ENCODE measurements around the gene SPRED3.

Gene SPRED3

DNA sequence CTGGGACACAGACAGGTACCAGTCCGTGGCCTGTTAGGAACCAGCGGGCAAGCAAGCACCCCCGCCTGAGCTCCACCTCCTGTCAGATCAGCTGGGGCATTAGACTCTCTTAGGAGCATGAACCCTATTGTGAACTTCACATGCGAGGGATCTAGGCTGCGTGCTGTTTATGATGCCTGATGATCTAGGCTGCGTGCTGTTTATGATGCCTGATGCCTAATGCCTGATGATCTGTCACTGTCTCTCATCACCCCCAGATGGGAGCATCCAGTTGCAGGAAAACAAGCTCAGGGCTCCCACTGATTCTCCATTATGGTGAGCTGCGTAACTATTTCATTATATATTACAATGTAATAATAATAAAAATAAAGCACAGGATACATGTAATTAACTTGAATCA, 33.9 kb downstream of the SPRED3 start:
- DNase-seq = no peak

DNA sequence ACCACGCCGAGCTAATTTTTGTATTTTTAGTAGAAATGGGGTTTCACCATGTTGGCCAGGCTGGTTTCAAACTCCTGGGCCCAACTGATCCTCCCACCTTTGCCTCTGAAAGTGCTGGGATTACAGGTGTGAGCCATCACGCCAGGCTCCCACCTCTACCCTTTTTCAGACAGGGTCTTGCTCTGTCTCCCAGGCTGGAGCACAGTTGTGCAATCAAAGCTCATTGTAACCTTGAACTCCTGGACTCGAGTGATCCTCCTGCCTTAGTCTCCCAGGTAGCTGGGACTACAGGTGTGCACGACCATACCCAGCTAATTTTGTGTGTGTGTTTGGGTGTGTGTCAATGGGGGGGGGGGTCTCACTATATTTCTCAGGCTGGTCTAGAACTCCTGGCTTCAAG, 35.8 kb downstream of the SPRED3 start:
- DNase-seq = no peak

DNA sequence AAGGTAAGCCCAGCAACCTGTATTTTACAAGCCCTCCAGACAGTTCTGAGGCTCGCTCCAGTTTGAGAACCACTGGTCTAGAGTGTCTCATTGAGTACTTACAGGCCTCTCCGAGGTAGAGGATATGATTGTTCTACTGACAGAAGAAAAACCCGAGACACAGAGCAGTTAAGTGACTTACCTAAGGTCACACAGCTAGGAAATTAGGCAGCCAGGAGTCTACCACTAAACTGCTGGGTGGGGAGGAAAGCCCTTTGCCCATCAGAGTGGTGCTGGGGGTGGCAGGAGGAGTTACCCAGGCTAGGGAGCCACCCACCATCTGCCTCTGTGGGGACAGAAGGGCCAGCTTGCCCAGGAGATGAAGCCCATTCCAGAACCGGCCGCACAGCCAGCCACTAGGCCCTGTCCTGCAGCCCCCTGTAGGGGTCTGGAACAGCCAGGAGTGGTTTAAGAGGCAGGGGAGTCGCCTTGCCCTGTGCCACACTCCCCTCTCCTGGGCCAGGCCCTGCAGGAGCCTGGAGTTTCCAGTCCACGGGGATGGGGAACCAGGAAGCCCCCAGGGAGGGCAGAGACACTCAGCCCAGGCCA, 36.8 kb downstream of the SPRED3 start:
- peak; percentile 4 for DNase-seq

DNA sequence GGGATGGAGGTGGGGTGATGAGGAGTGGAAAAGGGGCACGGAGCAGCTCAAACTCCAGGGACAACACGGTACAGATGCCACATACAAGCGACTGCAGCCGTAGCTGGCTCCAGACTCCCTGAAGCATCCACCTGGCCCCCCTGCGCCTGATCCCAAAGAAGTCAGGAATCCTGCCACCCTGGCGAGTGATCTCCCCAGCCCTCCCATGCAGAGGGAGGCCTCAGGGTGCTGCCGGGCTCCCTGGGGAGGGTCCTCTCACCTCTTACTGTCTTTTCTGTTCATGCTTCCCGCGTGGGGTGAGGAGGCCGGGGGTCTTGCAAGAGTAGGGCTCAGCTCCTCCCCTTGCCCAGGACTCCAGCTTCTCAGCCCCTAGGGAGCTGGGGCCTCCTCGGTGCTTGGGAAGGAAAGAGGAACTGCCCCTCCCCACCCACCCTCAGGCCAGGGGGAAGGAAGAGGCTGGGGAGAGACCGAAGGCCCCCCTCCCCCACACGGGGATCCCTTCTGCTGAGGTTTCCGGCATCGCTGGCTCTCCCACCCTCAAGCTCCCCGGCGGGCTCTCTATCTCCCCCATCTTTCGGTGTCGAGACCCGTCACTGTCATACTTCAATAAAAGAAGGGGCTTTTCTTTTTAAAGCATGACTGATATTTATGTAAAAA, 37.4 kb downstream of the SPRED3 start, which contains the start of gene RASGRP4:
TSS of gene RASGRP4 (minus strand) at position 410 of the 657 bp plus-strand sequence. CDS start at position 282, 128 bp downstream.
- peak; percentile 60 for DNase-seq

DNA sequence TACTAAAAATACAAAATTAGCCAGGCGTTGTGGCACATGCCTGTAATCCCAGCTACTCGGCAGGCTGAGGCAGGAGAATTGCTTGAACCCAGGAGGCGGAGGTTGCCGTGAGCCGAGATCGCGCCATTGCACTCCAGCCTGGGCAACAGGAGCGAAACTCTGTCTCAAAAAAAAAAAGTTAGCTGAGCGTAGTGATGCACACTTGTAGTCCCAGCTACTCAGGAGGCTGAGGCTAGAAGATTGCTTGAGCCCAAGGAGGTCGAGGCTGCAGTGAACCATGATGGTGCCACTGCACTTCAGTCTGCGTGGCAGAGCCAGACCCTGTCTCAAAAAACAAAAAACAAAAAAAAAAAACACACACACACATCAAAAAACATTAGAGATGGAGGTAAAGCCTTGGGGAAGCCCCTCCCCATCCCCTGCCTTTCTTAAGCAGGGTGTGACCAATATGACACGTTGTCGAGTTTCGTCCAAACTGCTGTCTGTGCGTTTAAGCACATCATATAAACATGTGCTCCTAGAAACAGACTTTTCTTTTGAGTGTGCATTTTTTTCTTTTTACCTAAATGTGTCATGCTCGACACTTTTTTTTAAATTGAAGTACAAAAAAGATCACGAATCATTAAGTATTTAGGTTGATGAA, 38.7 kb downstream of the SPRED3 start:
- peak; percentile 14 for DNase-seq

DNA sequence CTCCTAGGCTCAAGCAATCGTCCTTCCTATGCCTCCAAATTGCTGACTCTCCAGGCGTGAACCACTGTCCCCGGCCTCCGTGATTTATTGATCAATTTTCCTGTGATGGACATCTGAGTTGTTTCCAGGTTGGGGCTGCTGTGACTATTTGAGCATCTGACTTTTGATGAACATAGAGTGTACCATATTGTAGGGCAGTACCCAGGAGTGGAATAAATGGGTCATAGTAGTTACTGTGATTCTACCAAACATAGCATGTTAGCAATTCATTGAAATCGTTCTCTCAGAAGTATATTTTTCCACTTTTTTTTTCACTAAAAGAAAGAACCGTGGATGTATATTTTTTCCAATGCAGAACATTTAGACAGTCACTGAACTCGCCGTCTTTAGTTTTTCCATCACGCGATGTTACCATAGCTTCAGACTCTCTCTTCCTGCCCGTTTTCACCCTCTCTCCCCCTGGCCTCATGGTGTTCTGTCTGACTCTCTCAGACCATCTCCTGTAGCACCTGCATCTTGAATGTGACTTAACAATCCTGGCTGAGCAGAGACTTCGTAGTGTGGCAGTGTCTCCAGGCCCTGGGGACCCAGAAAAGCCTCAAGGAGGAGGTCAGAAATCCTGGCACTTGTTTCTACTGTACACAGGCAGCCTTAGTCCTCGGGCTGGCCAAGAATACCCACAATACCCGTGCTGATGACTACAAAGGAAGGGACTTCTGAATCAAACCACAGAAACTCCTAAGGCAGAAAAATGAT, 40.7 kb downstream of the SPRED3 start:
- DNase-seq = no peak

DNA sequence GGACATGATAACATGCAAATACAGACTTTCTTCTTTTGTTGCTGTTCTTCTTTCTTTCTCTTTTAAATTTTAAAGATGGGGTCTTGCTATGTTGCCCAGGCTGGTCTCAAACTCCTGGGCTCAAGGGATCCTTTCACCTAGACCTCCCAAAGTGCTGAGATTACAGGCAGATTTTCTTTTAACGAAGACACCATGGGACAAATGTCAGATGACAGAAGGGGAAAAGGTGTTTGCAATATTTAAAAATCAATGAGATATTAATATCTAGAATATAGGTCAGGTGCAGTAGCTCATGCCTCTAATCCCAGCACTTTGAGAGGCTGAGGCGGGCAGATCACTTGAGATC, 41.3 kb downstream of the SPRED3 start:
- no peak for DNase-seq

DNA sequence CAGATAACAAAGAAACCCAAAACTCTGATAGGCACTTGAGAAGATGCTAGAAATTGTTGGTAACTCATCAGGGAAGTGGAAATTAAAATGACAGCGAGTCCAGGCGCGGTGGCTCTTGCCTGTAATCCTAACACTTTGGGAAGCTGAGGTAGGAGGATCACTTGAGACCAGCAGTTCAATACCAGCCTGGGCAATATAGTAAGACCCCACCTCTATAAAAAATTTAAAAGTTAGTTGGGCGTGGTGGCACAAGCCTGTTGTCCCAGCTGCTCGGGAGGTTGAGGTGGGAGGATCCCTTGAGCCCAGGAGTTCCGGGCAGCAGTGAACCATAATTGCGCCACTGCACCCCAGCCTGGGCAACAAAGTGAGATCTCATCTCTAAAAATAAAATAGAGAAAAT, 42.4 kb downstream of the SPRED3 start:
- DNase-seq = no peak

DNA sequence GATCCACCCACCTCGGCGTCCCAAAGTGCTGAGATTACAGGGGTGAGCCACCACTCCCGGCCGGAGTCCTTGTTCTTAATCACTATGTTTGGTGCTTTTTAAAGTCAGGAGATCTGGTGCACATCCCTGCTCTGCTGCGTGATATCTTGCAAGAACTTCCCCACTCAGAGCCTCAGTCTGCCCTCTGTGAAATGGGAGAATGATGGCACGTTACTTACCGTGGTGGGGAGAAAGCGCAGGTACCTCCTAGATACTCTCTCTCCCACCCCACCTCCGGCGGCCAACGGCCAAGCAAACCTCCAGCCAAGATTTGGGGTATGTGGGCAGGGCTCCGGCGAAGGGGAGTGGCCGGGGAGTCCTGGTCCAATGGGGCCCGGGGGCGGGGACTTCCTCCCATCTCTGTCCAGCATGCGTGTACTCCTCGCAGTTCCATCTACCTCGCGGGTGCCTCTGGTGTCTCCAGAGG, 44.8 kb downstream of the SPRED3 start, which contains the start of gene RYR1:
TSS of gene RYR1 (plus strand) at position 424 of the 466 bp plus-strand sequence. CDS start 139 bp downstream, outside the sequence.
- DNase-seq = peak; percentile 37

DNA sequence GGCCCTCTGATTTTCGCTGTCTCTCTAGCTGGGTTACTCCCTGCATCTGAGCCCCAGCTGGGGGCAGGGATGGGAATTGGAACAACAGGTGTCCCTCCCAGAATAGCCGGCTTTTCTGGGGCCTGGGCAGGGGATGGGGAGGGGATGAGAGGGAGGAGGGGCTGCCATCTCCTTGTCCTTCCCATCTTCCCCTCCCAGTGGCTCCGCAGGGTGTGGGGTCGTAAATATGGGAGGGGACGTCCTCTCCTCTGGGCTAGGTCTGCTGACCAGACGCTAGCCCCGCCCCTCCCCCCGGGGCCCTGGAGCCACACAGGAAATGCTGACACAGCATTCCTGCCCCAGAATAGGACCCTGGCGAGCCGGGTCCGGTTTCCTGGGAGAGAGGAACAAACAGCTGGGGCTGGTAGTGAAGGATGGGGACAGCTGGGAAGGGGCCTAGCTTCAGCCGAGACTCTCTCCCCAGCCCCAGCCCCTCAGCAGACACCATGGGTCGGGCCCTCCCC, 46.1 kb downstream of the SPRED3 start:
- no peak for DNase-seq

DNA sequence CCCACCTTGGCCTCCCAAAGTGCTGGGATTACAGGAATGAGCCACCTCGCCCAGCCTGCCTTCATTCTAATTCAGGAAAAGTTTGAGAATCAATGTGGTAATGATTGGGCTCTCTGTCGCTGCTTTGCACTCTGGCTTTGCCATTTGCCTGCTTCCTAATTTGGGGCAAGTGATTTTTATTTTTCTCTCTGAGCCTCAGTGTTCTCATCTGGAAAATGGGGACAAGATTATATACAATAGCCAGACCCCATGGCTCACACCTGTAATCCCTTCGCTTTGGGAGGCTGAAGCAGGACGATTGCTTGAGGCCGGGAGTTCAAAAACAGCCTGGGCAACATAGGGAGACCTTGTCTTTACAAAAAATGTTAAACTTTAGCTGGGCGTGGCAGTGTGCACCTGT, 48.8 kb downstream of the SPRED3 start:
- no peak for DNase-seq

DNA sequence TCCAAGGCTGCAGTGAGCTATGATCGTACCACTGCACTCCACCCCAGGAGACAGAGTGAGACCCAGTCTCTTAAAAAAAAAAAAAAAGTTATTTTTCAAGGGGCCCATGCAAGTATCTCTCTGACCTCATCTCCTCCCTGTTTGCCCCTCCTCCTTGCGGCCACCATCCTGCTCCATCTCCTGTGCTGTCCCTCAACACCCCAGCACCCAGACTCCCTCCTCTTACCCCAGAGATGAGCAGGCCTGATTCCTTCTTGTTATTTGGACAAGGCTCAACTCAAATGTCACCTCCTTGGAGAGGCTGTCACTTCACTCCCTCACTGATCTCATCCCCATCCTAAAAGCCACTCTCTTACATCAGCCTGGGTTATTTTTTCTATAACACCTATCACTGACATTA, 49.4 kb downstream of the SPRED3 start:
- no peak for DNase-seq

DNA sequence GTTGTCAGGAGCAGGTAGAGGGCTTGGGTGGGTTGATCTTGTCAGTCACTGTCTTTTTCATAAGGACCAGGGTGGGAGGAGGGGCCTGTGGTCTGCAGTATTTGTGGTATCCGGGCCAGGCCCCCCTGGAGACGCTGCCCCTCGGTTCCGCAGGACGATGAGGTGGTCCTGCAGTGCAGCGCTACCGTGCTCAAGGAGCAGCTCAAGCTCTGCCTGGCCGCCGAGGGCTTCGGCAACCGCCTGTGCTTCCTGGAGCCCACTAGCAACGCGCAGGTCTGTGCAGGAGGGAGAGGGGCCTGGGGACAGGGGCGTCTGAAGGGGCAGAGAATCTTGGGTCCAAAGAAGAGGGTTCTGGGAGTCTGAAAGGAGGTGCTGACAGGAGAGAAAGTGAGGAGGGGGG, 52.1 kb downstream of the SPRED3 start:
- no peak for DNase-seq

DNA sequence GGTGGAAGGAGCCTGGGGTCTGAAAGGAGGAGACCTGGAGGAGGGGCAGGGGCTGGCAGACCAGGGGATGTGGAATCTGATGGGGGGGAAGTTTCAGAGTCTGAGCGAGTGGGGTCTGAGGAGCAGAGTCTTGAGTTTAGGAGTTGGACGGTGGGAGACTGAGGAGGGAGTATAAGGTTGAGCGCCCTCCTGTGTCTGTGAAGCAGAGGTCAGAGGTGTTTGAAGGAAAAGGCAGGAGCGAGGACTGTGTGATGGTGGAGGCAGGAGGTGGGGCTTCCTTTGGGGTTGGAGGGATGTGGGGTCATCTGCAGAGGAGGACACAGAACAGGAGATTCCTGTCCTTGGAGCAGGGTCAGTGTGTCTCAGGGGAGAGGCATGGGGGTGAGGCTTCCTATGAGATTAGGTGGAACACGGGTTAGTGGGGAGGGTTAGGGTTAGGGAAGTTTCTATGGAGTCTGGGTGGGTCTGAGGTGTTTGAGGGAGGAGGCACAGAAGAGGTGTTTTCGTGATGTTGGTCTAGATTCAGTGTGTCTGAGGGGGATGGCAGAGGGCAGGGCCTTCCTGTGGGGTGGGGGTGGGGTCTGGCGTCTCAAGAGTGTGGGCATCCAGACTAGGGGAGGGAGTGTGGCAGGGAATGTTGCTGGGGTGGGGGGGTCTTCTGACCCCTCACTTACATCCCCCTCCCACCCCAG, 53.3 kb downstream of the SPRED3 start:
- DNase-seq = no peak

DNA sequence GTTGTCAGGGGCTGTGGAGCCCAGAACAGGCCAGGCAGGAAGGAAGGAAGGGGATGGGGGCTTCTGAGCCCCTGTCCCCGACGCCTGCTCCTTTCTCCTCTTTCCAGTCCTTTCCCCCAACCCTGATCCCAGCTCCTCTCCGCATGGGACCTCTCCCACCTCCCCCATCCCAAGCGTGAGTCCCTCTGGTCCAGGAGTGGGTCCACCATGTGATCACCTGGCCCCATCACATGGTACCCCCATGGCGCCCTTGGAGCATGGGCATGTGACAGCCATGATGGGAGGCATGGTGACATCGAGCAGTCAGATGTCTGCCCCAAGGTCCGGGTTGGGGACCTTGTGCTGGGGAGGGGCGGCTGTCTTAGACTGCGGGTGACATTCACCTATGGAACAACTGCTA, 54.2 kb downstream of the SPRED3 start:
- no peak for DNase-seq

DNA sequence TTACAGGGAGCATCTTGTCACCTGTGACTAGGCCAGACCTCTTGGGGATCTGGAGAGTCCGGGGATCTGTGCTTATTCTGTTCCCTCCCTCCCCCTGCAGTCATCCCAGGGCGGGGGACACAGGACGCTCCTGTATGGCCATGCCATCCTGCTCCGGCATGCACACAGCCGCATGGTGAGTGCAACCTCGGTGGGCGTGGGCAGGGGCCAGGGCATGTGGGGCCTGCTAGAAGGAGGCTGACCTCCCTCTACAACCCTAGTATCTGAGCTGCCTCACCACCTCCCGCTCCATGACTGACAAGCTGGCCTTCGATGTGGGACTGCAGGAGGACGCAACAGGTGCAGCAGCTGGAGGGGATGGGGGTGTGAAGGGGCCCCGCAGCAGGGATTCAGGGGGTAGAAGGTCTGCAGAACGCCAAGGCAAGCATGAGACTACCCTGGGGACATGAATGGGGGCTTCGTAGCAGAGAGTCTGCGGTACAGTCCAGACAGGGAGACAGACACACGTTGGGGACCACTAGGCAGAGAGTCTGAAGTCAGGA, 55.0 kb downstream of the SPRED3 start:
- DNase-seq = no peak

DNA sequence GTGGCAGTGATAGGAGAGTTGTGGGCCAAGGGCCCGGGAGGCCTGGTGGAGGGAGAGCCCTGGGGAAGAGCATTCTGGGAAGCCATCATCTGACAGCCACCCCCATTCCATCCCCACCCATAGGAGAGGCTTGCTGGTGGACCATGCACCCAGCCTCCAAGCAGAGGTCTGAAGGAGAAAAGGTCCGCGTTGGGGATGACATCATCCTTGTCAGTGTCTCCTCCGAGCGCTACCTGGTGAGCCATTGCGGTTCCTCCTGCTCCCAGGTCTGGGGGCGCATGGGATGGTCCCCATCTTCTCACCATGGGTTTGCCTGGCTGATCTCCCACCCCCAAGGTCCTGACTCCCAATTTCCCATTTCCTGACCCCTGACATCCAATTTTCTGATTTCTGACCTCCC, 55.5 kb downstream of the SPRED3 start:
- DNase-seq = no peak

DNA sequence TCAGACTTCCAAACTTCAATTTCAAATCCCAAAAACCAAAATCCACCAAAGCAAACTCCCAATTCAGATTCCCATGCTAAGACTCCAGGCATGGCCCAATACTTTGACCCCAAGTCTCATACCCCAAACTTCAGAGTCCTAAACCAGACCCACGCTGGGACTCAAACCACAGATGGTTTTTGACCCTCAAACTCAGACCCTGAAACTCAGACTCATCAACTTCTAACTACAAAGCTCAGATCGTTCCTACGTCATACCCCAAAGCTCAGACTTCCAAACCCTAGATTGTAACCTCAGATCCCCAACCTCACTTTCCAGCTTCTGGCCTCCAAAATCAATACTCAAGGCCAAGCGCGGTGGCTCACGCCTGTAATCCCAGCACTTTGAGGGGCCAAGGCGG, 56.9 kb downstream of the SPRED3 start:
- DNase-seq = no peak

DNA sequence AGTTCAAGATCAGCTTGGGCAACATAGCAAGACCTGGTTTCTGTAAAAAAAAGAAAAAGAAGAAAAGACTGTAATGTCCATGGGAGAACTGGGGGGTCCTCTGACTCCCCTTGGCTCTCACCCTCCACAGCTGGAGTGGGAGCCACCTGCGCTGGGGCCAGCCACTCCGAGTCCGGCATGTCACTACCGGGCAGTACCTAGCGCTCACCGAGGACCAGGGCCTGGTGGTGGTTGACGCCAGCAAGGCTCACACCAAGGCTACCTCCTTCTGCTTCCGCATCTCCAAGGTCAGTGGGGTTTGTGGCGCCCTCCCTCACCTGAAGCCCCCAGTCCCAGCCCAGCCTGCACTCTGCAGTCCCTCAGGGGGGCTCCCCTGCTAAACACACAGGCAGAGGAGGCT, 59.7 kb downstream of the SPRED3 start:
- DNase-seq = no peak
